Neural cell (in vitro differentiated cells): ENCODE results near the gene DLG2. TPM values are rescaled to one million over a fixed set of nuclear protein-coding genes. Genes with fewer than 3 reads are reported as not detected.

ENCODE experiments used
- H2AFZ ChIP-seq: fragments of 200-600, 300-800 bp; sonication (generic), shearing (Covaris generic); 2 replicates; pipeline ENCODE4 v1.6.0; 2014; ENCODE audit warnings: low read depth, mild to moderate bottlenecking, antibody characterized with exemption, low read length, moderate library complexity
- H3F3A ChIP-seq: fragments of 200-600 bp; shearing (Covaris generic); 2 replicates; pipeline ENCODE4 v1.6.1; 2016; ENCODE audit warnings: mild to moderate bottlenecking, moderate library complexity, mixed read lengths, antibody characterized with exemption, low read length; ENCODE audit not compliant: insufficient read depth, poor library complexity, severe bottlenecking
- H3K27ac ChIP-seq: fragments of 200-600, 300-800 bp; sonication (generic), shearing (Covaris generic); 2 replicates; pipeline ENCODE4 v1.5.1; 2014; ENCODE audit warnings: mild to moderate bottlenecking, low read length, moderate library complexity
- H3K27me3 ChIP-seq: fragments of 300-800, 200-600 bp; sonication (generic), shearing (Covaris generic); 2 replicates; pipeline ENCODE4 v1.6.0; 2014; ENCODE audit warnings: mild to moderate bottlenecking, low read depth, low read length, moderate library complexity; ENCODE audit not compliant: insufficient read depth
- H3K36me3 ChIP-seq: fragments of 300-800, 200-600 bp; sonication (generic), shearing (Covaris generic); 2 replicates; pipeline ENCODE4 v1.5.1; 2014; ENCODE audit warnings: mild to moderate bottlenecking, antibody characterized with exemption, low read length, moderate library complexity; ENCODE audit not compliant: insufficient read depth
- H3K4me2 ChIP-seq: fragments of 300-800, 200-600 bp; sonication (generic), shearing (Covaris generic); 2 replicates; pipeline ENCODE4 v1.6.0; 2014; ENCODE audit warnings: mild to moderate bottlenecking, low read length
- H3K4me3 ChIP-seq: fragments of 300-800, 200-600 bp; sonication (generic), shearing (Covaris generic); 2 replicates; pipeline ENCODE4 v1.5.1; 2014; ENCODE audit warnings: mild to moderate bottlenecking, low read length, moderate library complexity
- H3K79me2 ChIP-seq: fragments of 200-600 bp; shearing (Covaris generic); replicated peaks from 2 replicates; pipeline ENCODE4 v1.6.0; 2014; ENCODE audit warnings: mild to moderate bottlenecking, low read length, moderate library complexity; ENCODE audit not compliant: insufficient read depth
- H3K9ac ChIP-seq: fragments of 300-800, 200-600 bp; sonication (generic), shearing (Covaris generic); 2 replicates; pipeline ENCODE4 v1.6.1; 2016; ENCODE audit warnings: mild to moderate bottlenecking, low read length, mixed read lengths
- H3K9me2 ChIP-seq: fragments of 200-600 bp; shearing (Covaris generic); 2 replicates; pipeline ENCODE4 v1.6.1; 2016; ENCODE audit warnings: mild to moderate bottlenecking, low read length, mixed read lengths; ENCODE audit not compliant: insufficient read depth
- H3K9me3 ChIP-seq: fragments of 200-600, 300-800 bp; sonication (generic), shearing (Covaris generic); 2 replicates; pipeline ENCODE4 v1.6.1; 2016; ENCODE audit warnings: mild to moderate bottlenecking, mixed run types, low read length, moderate library complexity, mixed read lengths
- H4K20me1 ChIP-seq: fragments of 200-600 bp; shearing (Covaris generic); 2 replicates; pipeline ENCODE4 v1.6.1; 2016; ENCODE audit warnings: mild to moderate bottlenecking, mixed run types; ENCODE audit not compliant: insufficient read depth
- EP300 ChIP-seq: fragments of 450-650 bp; conservative IDR thresholded peaks from 2 replicates; pipeline ENCODE4 v1.6.1; 2014; ENCODE audit warnings: antibody characterized with exemption, mild to moderate bottlenecking, moderate library complexity; ENCODE audit not compliant: poor library complexity, severe bottlenecking
- EZH2 ChIP-seq: fragments of 200-600, 300-800 bp; shearing (Covaris generic), sonication (generic); IDR thresholded peaks from 2 replicates; pipeline ENCODE4 v1.6.1; 2014; ENCODE audit warnings: antibody characterized with exemption, low read length, borderline replicate concordance, mild to moderate bottlenecking; ENCODE audit not compliant: insufficient read depth, poor library complexity, severe bottlenecking
- RAD21 ChIP-seq: fragments of 450-650 bp; conservative IDR thresholded peaks from 2 replicates; pipeline ENCODE4 v1.6.1; 2014; ENCODE audit warnings: antibody characterized with exemption, mild to moderate bottlenecking, moderate library complexity
- REST ChIP-seq: IDR thresholded peaks from 2 replicates; pipeline ENCODE4 v1.6.1; 2012; ENCODE audit warnings: borderline replicate concordance
- SMC3 ChIP-seq: fragments of 450-650 bp; conservative IDR thresholded peaks from 2 replicates; pipeline ENCODE4 v1.6.1; 2014; ENCODE audit warnings: antibody characterized with exemption, mild to moderate bottlenecking, moderate library complexity; ENCODE audit not compliant: poor library complexity
- TAF1 ChIP-seq: IDR thresholded peaks from 2 replicates; pipeline ENCODE4 v1.6.1; 2012; ENCODE audit warnings: low read depth
- polyA plus RNA-seq: library from polyadenylated mRNA; depleted of rRNA; stranded (reverse); fragments of >200 nt; gene quantifications from 2 replicates; pipeline ENCODE4 v1.2.3, GENCODE V29; 2014

Gene DLG2
- polyA plus RNA-seq, 1 donor from 2014 or later = 179 TPM

GRCh38 chr11:83864412-83865057 is 1762.6 kb downstream of the DLG2 start:
- Histone ChIP-seq H3K27ac (no peak overlapping the region), H3K4me2 (no peak overlapping the region), H3F3A (no peaks in the 10 kb centered on the region), H3K79me2 (no peaks in the 10 kb centered on the region), H3K27me3 (no peaks in the 10 kb centered on the region), H3K36me3 (no peaks in the 10 kb centered on the region), H4K20me1 (no peaks in the 10 kb centered on the region), H3K9me2 (no peaks in the 10 kb centered on the region), H3K4me3 (no peak overlapping the region), H3K9ac (no peak overlapping the region), H2AFZ (no peak overlapping the region), H3K9me3 (no peaks in the 10 kb centered on the region)
- no peak for TF ChIP-seq SMC3

DNA sequence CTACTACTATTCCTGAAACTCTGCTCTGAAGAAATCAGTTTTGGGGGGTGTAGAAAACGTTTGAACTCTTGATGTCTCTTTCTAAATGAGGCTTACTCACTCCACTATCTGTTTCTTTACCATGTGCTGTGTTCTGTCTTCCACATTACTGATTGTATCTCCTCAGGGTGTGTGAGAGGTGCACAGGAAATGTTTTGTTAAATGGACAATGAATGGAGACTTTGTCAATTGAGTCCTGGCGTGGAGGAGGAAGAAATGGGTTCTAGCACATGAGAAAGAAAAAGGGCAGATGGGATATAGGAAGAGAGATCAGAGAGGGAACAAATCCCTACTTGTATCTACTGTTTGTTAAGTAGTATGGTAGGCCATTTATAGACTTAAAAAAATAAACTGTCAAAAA is 1763.9 kb downstream of the DLG2 start:
- Histone ChIP-seq H3K4me2 (no peak overlapping the region), H3K27me3 (no peaks in the 10 kb centered on the region), H3K9ac (no peak overlapping the region), H3F3A (no peaks in the 10 kb centered on the region), H3K36me3 (no peaks in the 10 kb centered on the region), H3K79me2 (no peaks in the 10 kb centered on the region), H3K4me3 (no peak overlapping the region), H2AFZ (no peak overlapping the region), H3K27ac (no peak overlapping the region), H3K9me3 (no peaks in the 10 kb centered on the region), H4K20me1 (no peaks in the 10 kb centered on the region), H3K9me2 (no peaks in the 10 kb centered on the region)
- TF ChIP-seq SMC3 = no peak
- no peak for TF ChIP-seq EP300
- TF ChIP-seq TAF1 = no peak

GRCh38 chr11:83862691-83863090 is 1764.5 kb downstream of the DLG2 start:
- H3K9me2 ChIP-seq = no peaks in the 10 kb centered on the region
- TF ChIP-seq REST = no peak
- TF ChIP-seq SMC3 = no peak
- TF ChIP-seq RAD21 = no peak
- no peak for TF ChIP-seq EZH2

More at GRCh38 chr11:83862691-83863090, 1764.5 kb downstream of the DLG2 start:
- Histone ChIP-seq H3K9me3 (no peaks in the 10 kb centered on the region), H3K9ac (no peak overlapping the region), H3K4me2 (no peak overlapping the region), H3K27me3 (no peaks in the 10 kb centered on the region), H3K36me3 (no peaks in the 10 kb centered on the region), H3F3A (no peaks in the 10 kb centered on the region), H2AFZ (no peak overlapping the region), H3K79me2 (no peaks in the 10 kb centered on the region), H4K20me1 (no peaks in the 10 kb centered on the region), H3K4me3 (no peak overlapping the region), H3K27ac (no peak overlapping the region)
